ENCODE data around the gene HMOX2.

The HMOX2 gene

DNA sequence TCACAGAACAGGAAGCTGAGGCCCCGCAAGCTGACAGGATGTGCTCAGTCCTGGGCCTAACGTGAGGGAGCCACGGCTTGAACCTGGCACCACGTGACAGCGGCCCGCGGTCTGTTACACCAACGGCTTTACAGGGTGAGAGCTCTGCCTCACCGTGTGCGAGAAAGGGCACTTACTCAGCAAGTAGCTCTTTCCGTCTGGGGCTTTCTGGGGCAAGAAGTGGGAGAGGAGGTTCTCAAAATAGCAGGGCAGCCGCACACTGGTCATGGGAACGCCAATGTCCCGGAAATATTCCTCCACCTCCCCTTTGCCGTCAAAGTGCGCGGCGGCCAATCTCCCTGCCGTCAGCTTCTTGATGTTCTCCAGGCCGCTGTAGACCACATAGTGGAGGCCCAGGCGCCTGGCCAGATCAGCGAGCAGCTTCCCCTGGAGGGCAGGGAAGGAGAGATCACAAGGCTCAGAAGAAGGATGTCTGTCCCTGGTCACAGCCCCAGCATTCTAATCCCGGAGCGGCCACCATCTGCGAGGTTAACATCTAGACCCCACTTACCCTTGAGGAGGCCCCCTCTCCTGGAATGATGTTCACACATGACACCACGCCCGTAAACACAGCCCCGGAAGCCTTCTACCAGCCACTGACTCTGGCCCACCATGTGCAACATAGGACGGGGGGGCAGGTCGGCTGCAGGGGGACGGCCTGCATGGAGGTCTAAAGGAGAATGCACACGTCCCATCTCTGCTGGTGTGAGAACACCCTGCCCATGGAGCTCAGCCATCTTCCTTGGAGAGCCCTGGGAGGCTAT, 10.0 kb upstream of the HMOX2 start:
- peaks cover 25% of the 10 kb centered on the region for H3K36me3 ChIP-seq (ENCODE audit: control insufficient read depth, insufficient read depth, low read length)
- peaks cover 15% of the 10 kb centered on the region for H3K4me1 ChIP-seq (ENCODE audit: control insufficient read depth, insufficient read depth, low read length, poor library complexity, severe bottlenecking)
- WGBS, 2 experiments (ENCODE audit: insufficient coverage in 2 of 2) = 94 to 98% methylated on average over 26 to 32 of the region's 32 CpGs
- H3K27ac ChIP-seq (ENCODE audit: low read depth, low read length, severe bottlenecking) = no peak overlapping the region
- no peak overlapping the region for H3K4me3 ChIP-seq (ENCODE audit: extremely low read depth, insufficient read depth, low read length, poor library complexity, severe bottlenecking)
- H3K9me3 ChIP-seq (ENCODE audit: control insufficient read depth, low read length) = no peaks in the 10 kb centered on the region

DNA sequence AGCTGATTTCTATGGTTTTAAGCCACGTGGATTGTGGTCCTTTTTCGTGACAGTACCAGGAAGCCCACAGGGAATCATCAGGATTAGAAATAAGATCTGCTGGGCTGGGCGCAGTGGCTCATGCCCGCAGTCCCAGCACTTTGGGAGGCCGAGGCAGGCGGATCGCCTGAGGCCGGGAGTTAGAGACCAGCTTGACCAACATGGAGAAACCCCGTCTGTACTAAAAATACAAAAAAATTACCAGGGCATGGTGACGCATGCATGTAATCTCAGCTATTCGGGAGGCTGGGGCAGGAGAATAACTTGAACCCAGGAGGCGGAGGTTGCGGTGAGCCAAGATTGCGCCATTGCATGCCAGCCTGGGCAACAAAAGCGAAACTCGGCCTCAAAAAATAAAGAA, 8.3 kb upstream of the HMOX2 start:
- Histone ChIP-seq H3K4me3 (ENCODE audit: extremely low read depth, insufficient read depth, low read length, poor library complexity, severe bottlenecking) (no peak overlapping the region), H3K9me3 (ENCODE audit: control insufficient read depth, low read length) (no peaks in the 10 kb centered on the region), H3K4me1 (ENCODE audit: control insufficient read depth, insufficient read depth, low read length, poor library complexity, severe bottlenecking) (peaks cover 15% of the 10 kb centered on the region), H3K27ac (ENCODE audit: low read depth, low read length, severe bottlenecking) (no peak overlapping the region), H3K36me3 (ENCODE audit: control insufficient read depth, insufficient read depth, low read length) (peaks cover 18% of the 10 kb centered on the region)
- 94 to 95% methylated on average over 15 to 16 of the region's 16 CpGs for WGBS, 2 experiments (ENCODE audit: insufficient coverage in 2 of 2)

DNA sequence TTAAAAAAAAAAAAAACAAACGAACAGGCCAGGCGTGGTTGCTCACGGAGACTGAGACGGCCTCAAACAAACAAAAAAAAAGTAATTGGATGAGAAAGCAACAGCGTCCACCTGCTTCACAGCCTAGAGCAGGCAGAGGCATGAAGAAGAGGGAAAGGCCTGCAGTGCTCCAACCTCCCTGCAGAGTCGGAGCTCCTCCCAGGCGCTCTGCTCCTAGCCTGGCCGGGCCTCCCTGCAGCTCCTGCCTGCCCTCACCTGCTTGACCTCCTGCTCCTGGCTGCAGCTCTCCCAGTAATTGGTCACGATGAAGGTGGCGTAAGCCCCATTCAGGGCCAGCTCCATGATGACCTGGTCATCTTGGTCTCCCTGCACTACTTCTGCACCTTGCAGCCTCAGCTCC, 7.2 kb upstream of the HMOX2 start:
- 98% methylated on average over 9 to 10 of the region's 10 CpGs for WGBS, 2 experiments (ENCODE audit: insufficient coverage in 2 of 2)
- H3K4me3 ChIP-seq (ENCODE audit: extremely low read depth, insufficient read depth, low read length, poor library complexity, severe bottlenecking) = no peak overlapping the region
- H3K4me1 ChIP-seq (ENCODE audit: control insufficient read depth, insufficient read depth, low read length, poor library complexity, severe bottlenecking) = peaks cover 6% of the 10 kb centered on the region
- H3K9me3 ChIP-seq (ENCODE audit: control insufficient read depth, low read length) = no peaks in the 10 kb centered on the region
- H3K27ac ChIP-seq (ENCODE audit: low read depth, low read length, severe bottlenecking) = no peak overlapping the region
- peaks cover 16% of the 10 kb centered on the region for H3K36me3 ChIP-seq (ENCODE audit: control insufficient read depth, insufficient read depth, low read length)

DNA sequence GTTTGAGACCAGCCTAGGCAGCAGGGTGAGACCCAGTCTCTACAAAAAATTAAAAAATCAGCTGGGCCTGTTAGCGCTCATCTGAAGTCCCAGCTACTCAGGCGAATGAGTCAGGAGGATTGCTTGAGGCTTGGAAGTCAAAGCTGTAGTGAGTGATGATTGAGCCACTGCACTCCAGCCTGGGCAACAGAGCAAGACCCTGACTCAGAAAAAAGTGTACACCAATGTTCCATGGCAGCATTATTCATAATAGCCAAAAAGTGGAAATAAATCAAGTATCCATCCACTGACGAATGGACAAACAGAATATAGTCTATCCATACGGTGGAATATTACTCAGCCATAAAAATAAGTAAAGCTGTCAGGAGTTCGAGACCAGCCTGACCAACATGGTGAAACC, 4.3 kb upstream of the HMOX2 start:
- H3K9me3 ChIP-seq (ENCODE audit: control insufficient read depth, low read length) = peaks cover 8% of the 10 kb centered on the region
- H3K4me1 ChIP-seq (ENCODE audit: control insufficient read depth, insufficient read depth, low read length, poor library complexity, severe bottlenecking) = no peaks in the 10 kb centered on the region
- H3K27ac ChIP-seq (ENCODE audit: low read depth, low read length, severe bottlenecking) = no peak overlapping the region
- peaks cover 9% of the 10 kb centered on the region for H3K36me3 ChIP-seq (ENCODE audit: control insufficient read depth, insufficient read depth, low read length)
- 77 to 87% methylated on average over 2 to 5 of the region's 5 CpGs for WGBS, 2 experiments (ENCODE audit: insufficient coverage in 2 of 2)
- no peak overlapping the region for H3K4me3 ChIP-seq (ENCODE audit: extremely low read depth, insufficient read depth, low read length, poor library complexity, severe bottlenecking)

DNA sequence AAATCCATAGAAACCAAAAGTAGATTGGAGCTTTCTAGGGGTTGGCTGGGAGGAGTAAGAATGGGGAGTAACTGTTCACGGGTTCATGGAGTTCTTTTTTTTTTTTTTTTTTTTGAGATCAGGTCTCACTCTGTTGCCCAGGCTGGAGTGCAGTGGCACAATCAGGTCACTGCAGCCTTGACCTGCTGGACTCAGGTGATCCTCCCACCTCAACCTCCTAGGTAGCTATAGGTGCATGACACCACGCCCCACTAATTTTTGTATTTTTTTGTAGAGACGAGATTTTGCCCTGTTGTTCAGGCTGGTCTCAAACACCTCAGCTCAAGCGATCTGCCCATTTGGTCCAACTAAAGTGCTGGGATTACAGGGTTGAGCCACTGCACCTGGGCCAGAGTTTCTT, 3.3 kb upstream of the HMOX2 start:
- H3K36me3 ChIP-seq (ENCODE audit: control insufficient read depth, insufficient read depth, low read length) = peaks cover 7% of the 10 kb centered on the region
- 100% methylated on average over 2 of the region's 4 CpGs; no CpG with 5 or more reads in 1 of the 2 experiments for WGBS, 2 experiments (ENCODE audit: insufficient coverage in 2 of 2)
- H3K4me1 ChIP-seq (ENCODE audit: control insufficient read depth, insufficient read depth, low read length, poor library complexity, severe bottlenecking) = peaks cover under 1% of the 10 kb centered on the region
- H3K9me3 ChIP-seq (ENCODE audit: control insufficient read depth, low read length) = peaks cover 8% of the 10 kb centered on the region
- no peak overlapping the region for H3K27ac ChIP-seq (ENCODE audit: low read depth, low read length, severe bottlenecking)
- H3K4me3 ChIP-seq (ENCODE audit: extremely low read depth, insufficient read depth, low read length, poor library complexity, severe bottlenecking) = no peak overlapping the region

DNA sequence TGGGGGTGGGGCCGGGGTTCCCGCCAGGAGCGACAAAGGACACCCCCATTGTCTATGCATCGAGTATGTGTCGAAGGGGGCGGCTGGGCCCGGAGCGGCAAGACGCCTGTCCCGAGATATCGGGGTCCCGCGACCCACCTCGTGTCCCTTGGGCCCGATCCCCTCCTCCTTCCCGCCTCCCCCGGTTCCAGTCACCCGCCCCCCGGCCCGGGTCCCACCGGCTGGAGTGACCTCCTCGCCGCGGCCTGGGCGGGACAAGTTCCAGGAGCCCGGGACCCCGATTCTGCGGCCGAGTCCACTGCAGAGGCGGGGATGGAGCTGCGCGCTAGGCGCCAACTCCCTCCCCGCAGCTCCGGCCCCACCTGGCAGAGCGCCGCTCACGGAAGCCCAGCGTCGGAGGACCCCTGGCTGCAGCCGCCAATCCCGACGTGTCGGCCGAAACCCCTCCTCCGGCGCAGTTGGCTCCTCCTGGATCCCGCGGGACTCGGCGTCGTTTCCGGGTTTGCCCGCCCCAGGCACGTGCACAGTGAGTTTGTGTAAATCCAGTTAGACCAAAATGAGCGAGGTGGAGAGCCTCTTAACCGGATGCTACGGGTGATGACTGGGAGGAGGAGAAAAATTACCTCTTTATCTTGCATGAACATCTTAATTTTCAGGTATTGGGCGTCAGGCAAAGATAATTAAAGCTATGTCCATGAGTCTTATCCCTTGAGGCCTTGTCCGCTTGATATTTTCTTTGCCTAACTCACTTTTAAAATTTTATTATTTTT, 1.8 kb upstream of the HMOX2 start, which contains the start of gene NMRAL1:
Gene NMRAL1, minus strand, starts transcription at position 434 of the 770 bp plus-strand sequence. CDS start 493 bp downstream, outside the sequence.
- WGBS, 2 experiments (ENCODE audit: insufficient coverage in 2 of 2) = 5 to 7% methylated on average over 23 to 35 of the region's 60 CpGs
- no peak within 1 kb of the TSS for H3K27ac ChIP-seq (ENCODE audit: low read depth, low read length, severe bottlenecking)
- peaks cover under 1% of the 10 kb centered on the region for H3K36me3 ChIP-seq (ENCODE audit: control insufficient read depth, insufficient read depth, low read length)
- peak within 1 kb of the TSS; percentile 57 for H3K4me3 ChIP-seq (ENCODE audit: extremely low read depth, insufficient read depth, low read length, poor library complexity, severe bottlenecking)
- H3K9me3 ChIP-seq (ENCODE audit: control insufficient read depth, low read length) = peaks cover 8% of the 10 kb centered on the region
- peaks cover 6% of the 10 kb centered on the region for H3K4me1 ChIP-seq (ENCODE audit: control insufficient read depth, insufficient read depth, low read length, poor library complexity, severe bottlenecking)

DNA sequence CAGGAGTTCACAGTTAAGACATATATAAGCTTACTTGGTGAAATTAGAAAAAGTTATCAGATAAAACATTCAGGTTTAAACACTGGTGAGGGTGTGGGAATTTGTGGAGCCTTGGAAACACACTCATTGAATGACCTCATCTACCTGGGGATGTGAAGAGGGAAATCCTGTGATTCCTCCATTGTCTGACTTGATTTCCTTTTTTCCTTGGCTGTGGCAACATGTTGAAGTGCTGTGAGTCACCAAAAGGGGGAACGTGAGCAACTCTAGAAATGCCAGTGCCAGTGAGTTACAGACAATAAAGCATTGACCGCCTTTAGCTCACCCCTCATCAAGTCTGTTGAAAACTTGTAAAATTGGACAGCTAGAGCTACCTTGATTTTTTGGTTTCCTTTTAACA, 1.8 kb downstream of the HMOX2 start:
- H3K36me3 ChIP-seq (ENCODE audit: control insufficient read depth, insufficient read depth, low read length) = peaks cover 3% of the 10 kb centered on the region
- WGBS, 2 experiments (ENCODE audit: insufficient coverage in 2 of 2) = 33 to 63% methylated on average over 1 to 2 of the region's 2 CpGs
- H3K9me3 ChIP-seq (ENCODE audit: control insufficient read depth, low read length) = peaks cover 8% of the 10 kb centered on the region
- H3K4me1 ChIP-seq (ENCODE audit: control insufficient read depth, insufficient read depth, low read length, poor library complexity, severe bottlenecking) = peaks cover 6% of the 10 kb centered on the region
- H3K27ac ChIP-seq (ENCODE audit: low read depth, low read length, severe bottlenecking) = no peak overlapping the region
- H3K4me3 ChIP-seq (ENCODE audit: extremely low read depth, insufficient read depth, low read length, poor library complexity, severe bottlenecking) = no peak overlapping the region

DNA sequence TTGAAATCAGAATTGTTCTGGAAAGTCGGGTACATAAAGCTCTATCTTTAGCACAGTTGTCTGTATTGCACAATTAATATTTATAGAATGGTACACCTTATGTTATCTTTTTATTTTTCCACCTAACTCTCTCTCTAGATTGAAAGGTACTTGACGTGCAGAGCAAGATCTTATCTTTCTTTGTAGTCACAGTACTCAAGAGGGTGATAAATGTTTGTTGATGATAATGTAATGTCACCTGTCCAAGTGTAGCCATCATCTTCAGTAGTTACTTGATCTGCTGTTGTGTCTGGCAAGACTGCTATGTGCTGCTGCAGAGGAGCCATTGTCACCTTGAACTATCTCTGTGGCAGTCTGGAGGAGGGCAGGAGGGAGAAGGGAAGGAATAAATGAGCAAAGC, 5.3 kb downstream of the HMOX2 start:
- H3K27ac ChIP-seq (ENCODE audit: low read depth, low read length, severe bottlenecking) = no peak overlapping the region
- no peak overlapping the region for H3K4me3 ChIP-seq (ENCODE audit: extremely low read depth, insufficient read depth, low read length, poor library complexity, severe bottlenecking)
- WGBS, 2 experiments (ENCODE audit: insufficient coverage in 2 of 2) = no CpG with 5 or more reads among the region's 2 CpGs
- H3K36me3 ChIP-seq (ENCODE audit: control insufficient read depth, insufficient read depth, low read length) = peaks cover 32% of the 10 kb centered on the region
- peaks cover 11% of the 10 kb centered on the region for H3K4me1 ChIP-seq (ENCODE audit: control insufficient read depth, insufficient read depth, low read length, poor library complexity, severe bottlenecking)
- no peaks in the 10 kb centered on the region for H3K9me3 ChIP-seq (ENCODE audit: control insufficient read depth, low read length)

DNA sequence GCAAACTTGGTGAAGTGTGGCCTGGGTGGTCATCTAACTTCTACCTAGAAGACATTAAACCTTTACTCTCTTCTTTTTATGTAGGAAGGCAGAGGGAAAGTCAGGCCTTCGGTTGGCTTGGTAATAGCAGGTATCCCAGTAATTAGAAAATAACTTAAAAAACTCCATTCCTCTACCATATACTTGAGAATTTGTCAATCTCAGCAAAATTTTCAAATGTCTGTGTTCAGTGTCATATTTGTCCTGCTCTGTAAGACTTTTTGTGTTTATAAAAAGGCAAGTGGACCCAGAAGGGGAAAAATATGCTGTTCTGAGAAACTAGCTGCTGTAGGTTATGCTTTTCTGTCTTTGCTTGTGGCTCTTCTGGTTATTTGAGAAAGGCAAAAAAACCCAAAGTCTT, 5.8 kb downstream of the HMOX2 start:
- H3K27ac ChIP-seq (ENCODE audit: low read depth, low read length, severe bottlenecking) = no peak overlapping the region
- no CpG with 5 or more reads among the region's 1 CpG for WGBS, 2 experiments (ENCODE audit: insufficient coverage in 2 of 2)
- H3K9me3 ChIP-seq (ENCODE audit: control insufficient read depth, low read length) = no peaks in the 10 kb centered on the region
- no peak overlapping the region for H3K4me3 ChIP-seq (ENCODE audit: extremely low read depth, insufficient read depth, low read length, poor library complexity, severe bottlenecking)
- peaks cover 32% of the 10 kb centered on the region for H3K36me3 ChIP-seq (ENCODE audit: control insufficient read depth, insufficient read depth, low read length)
- peaks cover 11% of the 10 kb centered on the region for H3K4me1 ChIP-seq (ENCODE audit: control insufficient read depth, insufficient read depth, low read length, poor library complexity, severe bottlenecking)

DNA sequence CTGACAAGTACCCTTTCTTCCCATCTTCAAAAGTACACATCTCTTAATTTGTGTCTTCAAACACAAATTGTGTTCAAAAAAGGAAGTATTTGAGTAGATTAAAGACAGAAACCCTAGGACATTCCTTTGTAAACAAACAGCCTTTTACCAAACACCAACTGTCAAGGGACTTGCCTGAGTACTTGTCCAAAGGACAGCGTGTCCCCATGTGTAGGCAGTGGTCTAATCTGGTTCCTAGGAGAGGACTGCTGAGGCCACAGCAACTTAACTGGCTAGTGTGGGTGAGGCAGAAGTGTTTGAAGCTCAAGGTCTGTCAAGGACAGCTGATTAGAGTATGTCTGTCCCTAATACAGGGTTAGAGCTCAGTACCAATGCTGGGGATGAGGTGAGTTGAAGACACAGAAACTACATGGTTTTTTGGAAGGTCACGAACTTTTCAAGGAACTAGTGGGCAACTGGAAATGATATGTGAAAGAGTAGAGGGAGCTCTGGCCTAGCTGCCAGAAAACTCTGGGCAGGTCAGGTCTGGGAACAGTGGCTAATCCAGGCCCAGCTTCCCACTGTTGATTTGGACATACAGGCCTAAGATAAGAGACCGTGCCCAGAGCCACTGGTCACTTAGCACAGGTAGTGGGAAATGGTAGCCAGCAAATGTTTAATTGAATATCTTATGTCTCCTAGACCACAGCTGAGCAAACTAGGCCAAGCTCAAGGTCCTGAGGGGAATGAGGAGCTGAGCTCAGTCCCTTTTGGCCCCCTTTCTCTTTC, 10.1 kb downstream of the HMOX2 start:
- Histone ChIP-seq H3K36me3 (ENCODE audit: control insufficient read depth, insufficient read depth, low read length) (peaks cover 37% of the 10 kb centered on the region), H3K27ac (ENCODE audit: low read depth, low read length, severe bottlenecking) (peak overlapping the region; percentile 29), H3K9me3 (ENCODE audit: control insufficient read depth, low read length) (no peaks in the 10 kb centered on the region), H3K4me3 (ENCODE audit: extremely low read depth, insufficient read depth, low read length, poor library complexity, severe bottlenecking) (no peak overlapping the region), H3K4me1 (ENCODE audit: control insufficient read depth, insufficient read depth, low read length, poor library complexity, severe bottlenecking) (peaks cover 21% of the 10 kb centered on the region)
- 84 to 95% methylated on average over 2 to 3 of the region's 3 CpGs for WGBS, 2 experiments (ENCODE audit: insufficient coverage in 2 of 2)
